ENCODE measurements around the gene APH1B. TPM values are rescaled to one million over a fixed set of nuclear protein-coding genes. Genes with fewer than 3 reads are reported as not detected.

The APH1B gene
- total RNA-seq, 1 experiment from 2014 or later, result 20.9 TPM

DNA sequence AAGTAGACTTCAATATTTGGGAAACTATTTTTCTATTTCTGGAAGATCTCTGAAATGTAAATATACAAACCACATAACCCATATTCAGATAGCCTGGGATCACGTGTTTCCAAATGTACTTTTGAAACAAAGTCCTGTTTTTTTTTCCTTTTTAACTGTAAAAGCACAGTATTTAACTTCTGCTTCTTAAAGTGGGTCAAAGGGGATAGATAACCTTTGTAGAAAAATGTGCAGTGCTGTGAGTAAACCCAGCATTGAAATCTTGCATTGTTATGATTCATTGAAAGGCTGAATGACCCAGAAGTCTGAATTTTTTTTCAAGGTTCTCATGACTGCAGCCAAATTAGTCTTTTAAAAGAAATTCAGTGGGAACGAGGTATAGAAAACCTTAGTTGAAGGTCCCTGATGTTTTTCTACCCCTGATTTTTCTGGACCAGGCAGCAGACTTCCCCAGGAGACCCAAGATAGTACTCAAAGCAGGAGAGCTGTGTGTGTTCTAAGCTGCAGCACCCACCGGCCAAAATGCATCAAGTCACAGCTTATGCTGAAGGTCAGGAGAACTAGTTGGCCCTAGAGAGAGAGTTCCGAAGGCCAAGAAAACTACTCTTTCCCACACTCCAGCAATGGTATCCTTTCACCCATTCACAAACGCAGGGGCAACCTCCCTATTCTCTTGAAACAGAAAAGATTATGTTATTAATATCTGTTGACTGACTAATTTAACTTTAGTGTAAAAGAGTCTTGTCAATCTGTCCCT is 43.6 kb upstream of the APH1B start:
- Histone ChIP-seq H3K4me1 (ENCODE audit: insufficient read depth, low read length) (no peaks in the 10 kb centered on the region), H2AFZ (ENCODE audit: low read length) (no peak overlapping the region), H3K27me3 (ENCODE audit: insufficient read depth, low read length) (no peaks in the 10 kb centered on the region), H3K79me1 (ENCODE audit: insufficient read depth, low read depth, low read length, poor library complexity, severe bottlenecking) (peaks cover 5% of the 10 kb centered on the region), H2BK12ac (ENCODE audit: insufficient read length, low read depth, low read length) (no peak overlapping the region), H4K91ac (ENCODE audit: insufficient read length, low read depth, low read length) (no peak overlapping the region), H3K4ac (ENCODE audit: low read depth, low read length) (no peak overlapping the region), H2BK15ac (ENCODE audit: low read depth, low read length) (no peak overlapping the region), H3K79me2 (ENCODE audit: insufficient read depth, low read length) (no peaks in the 10 kb centered on the region), H3K27ac (ENCODE audit: insufficient read length, low read depth, low read length) (no peak overlapping the region), H2AK5ac (ENCODE audit: insufficient read length, low read length) (no peak overlapping the region), H3K23ac (ENCODE audit: insufficient read length, low read depth, low read length) (no peak overlapping the region), H3K9me3 (ENCODE audit: control insufficient read depth, low read depth, low read length) (no peaks in the 10 kb centered on the region), H2BK20ac (ENCODE audit: low read depth, low read length, poor library complexity, severe bottlenecking) (no peak overlapping the region), H3T11ph (ENCODE audit: low read length) (no peak overlapping the region), H3K56ac (ENCODE audit: insufficient read length, low read depth, low read length) (no peak overlapping the region), H3K9ac (ENCODE audit: extremely low read depth, insufficient read length, low read length) (no peak overlapping the region), H4K5ac (ENCODE audit: insufficient read length, low read depth, low read length) (no peak overlapping the region), H4K20me1 (ENCODE audit: control insufficient read depth, insufficient read depth, insufficient read length) (no peaks in the 10 kb centered on the region), H2BK5ac (ENCODE audit: insufficient read length, low read length) (no peak overlapping the region), H4K8ac (replicated peaks; ENCODE audit: insufficient read length, low read depth, low read length) (no peak overlapping the region), H3K23me2 (ENCODE audit: insufficient read length, low read depth, low read length, poor library complexity, severe bottlenecking) (no peaks in the 10 kb centered on the region), H3K18ac (ENCODE audit: insufficient read length, low read depth, low read length) (no peak overlapping the region), H3K14ac (ENCODE audit: insufficient read depth, low read length) (no peak overlapping the region), H3K4me2 (ENCODE audit: insufficient read depth, insufficient read length, low read length) (no peak overlapping the region), H2BK120ac (ENCODE audit: low read depth, low read length, poor library complexity, severe bottlenecking) (no peak overlapping the region)
- TF ChIP-seq, protein P1, sequence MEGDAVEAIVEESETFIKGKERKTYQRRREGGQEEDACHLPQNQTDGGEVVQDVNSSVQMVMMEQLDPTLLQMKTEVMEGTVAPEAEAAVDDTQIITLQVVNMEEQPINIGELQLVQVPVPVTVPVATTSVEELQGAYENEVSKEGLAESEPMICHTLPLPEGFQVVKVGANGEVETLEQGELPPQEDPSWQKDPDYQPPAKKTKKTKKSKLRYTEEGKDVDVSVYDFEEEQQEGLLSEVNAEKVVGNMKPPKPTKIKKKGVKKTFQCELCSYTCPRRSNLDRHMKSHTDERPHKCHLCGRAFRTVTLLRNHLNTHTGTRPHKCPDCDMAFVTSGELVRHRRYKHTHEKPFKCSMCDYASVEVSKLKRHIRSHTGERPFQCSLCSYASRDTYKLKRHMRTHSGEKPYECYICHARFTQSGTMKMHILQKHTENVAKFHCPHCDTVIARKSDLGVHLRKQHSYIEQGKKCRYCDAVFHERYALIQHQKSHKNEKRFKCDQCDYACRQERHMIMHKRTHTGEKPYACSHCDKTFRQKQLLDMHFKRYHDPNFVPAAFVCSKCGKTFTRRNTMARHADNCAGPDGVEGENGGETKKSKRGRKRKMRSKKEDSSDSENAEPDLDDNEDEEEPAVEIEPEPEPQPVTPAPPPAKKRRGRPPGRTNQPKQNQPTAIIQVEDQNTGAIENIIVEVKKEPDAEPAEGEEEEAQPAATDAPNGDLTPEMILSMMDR (conservative IDR thresholded peaks at IDR 0.05), result no peak
- WGBS (ENCODE audit: extremely low coverage, insufficient read length, low lambda C conversion rate), result no CpG with 5 or more reads among the region's 5 CpGs
- peaks cover 13 to 20% of the 10 kb centered on the region in 2 experiments; a peak in 3 of 4 replicates for H3K4me1 Mint-ChIP-seq
- H3K36me3 Mint-ChIP-seq (ENCODE audit: insufficient read depth in 1 of 3, low read depth in 3 of 3), result peaks cover 0 to 5% (median 3%) of the 10 kb centered on the region in 3 experiments; a peak in 4 of 7 replicates
- H3K27ac Mint-ChIP-seq, result peak overlapping the region; percentile 36 to 50 (median 39); a peak in 1 of 7 replicates
- H3K27me3 Mint-ChIP-seq (ENCODE audit: low read depth), result no peaks in the 10 kb centered on the region
- H3K9me3 Mint-ChIP-seq, result peaks cover 0 to 4% of the 10 kb centered on the region in 2 experiments; a peak in 1 of 5 replicates
- H3K4me3 Mint-ChIP-seq, result no peak overlapping the region
- no peak for DNase-seq
